Loucy (cell line): Measurements from ENCODE around the gene CLK4.

ENCODE experiments used
- H2AFZ ChIP-seq: fragments of 200-600 bp; sonication (generic); 2 replicates; pipeline ENCODE4 v1.6.0; 2016; ENCODE audit warnings: antibody characterized with exemption, mild to moderate bottlenecking, low read length, moderate library complexity
- H3F3A ChIP-seq: fragments of 200-600 bp; 2 replicates; pipeline ENCODE4 v1.6.0; 2016; ENCODE audit warnings: antibody characterized with exemption, low read depth, mild to moderate bottlenecking
- H3K27me3 ChIP-seq: fragments of 200-600 bp; sonication (generic); 2 replicates; pipeline ENCODE4 v1.6.1; 2014; ENCODE audit warnings: low read length, mild to moderate bottlenecking; ENCODE audit not compliant: insufficient read depth, poor library complexity, severe bottlenecking
- H3K36me3 ChIP-seq: fragments of 200-600 bp; sonication (generic); 2 replicates; pipeline ENCODE4 v1.6.1; 2016; ENCODE audit warnings: low read length; ENCODE audit not compliant: insufficient read depth
- H3K4me1 ChIP-seq: fragments of 200-600 bp; sonication (generic); 2 replicates; pipeline ENCODE4 v1.5.1; 2014; ENCODE audit warnings: low read length, mild to moderate bottlenecking; ENCODE audit not compliant: insufficient read depth, poor library complexity, severe bottlenecking
- H3K4me2 ChIP-seq: fragments of 200-600 bp; sonication (generic); 2 replicates; pipeline ENCODE4 v1.6.0; 2014; ENCODE audit warnings: antibody characterized with exemption, low read length, low read depth, mild to moderate bottlenecking; ENCODE audit not compliant: poor library complexity, severe bottlenecking
- H3K4me3 ChIP-seq: fragments of 200-600 bp; sonication (generic); 2 replicates; pipeline ENCODE4 v1.5.1; 2014; ENCODE audit warnings: low read length, mild to moderate bottlenecking, mixed read lengths; ENCODE audit not compliant: poor library complexity, severe bottlenecking
- H3K79me2 ChIP-seq: fragments of 200-600 bp; sonication (generic); 2 replicates; pipeline ENCODE4 v1.6.1; 2014; ENCODE audit warnings: low read length; ENCODE audit not compliant: insufficient read depth
- H3K9ac ChIP-seq: fragments of 200-600 bp; sonication (generic); 2 replicates; pipeline ENCODE4 v1.6.0; 2014; ENCODE audit warnings: mild to moderate bottlenecking, low read depth, low read length, moderate library complexity; ENCODE audit not compliant: poor library complexity, severe bottlenecking
- H3K9me2 ChIP-seq: fragments of 200-600 bp; sonication (generic); replicated peaks from 2 replicates; pipeline ENCODE4 v1.6.1; 2016; ENCODE audit warnings: low read depth, low read length, mixed read lengths
- H3K9me3 ChIP-seq: fragments of 200-600 bp; sonication (generic); 2 replicates; pipeline ENCODE4 v1.6.1; 2014; ENCODE audit warnings: mild to moderate bottlenecking, antibody characterized with exemption, low read length, low read depth; ENCODE audit not compliant: insufficient read depth
- H4K20me1 ChIP-seq: fragments of 200-600 bp; sonication (generic); 2 replicates; pipeline ENCODE4 v1.6.0; 2014; ENCODE audit warnings: antibody characterized with exemption, low read length, mild to moderate bottlenecking; ENCODE audit not compliant: insufficient read depth, poor library complexity, severe bottlenecking
- CTCF ChIP-seq: fragments of 200-600 bp; sonication (generic); conservative IDR thresholded peaks from 2 replicates; pipeline ENCODE4 v1.5.1; 2014; ENCODE audit warnings: mild to moderate bottlenecking, antibody characterized with exemption, low read length
- EZH2phosphoT487 ChIP-seq: fragments of 200-600 bp; IDR thresholded peaks from 2 replicates; pipeline ENCODE4 v1.6.1; 2018; ENCODE audit warnings: antibody characterized with exemption, mild to moderate bottlenecking, moderate library complexity, borderline replicate concordance

Gene CLK4

GRCh38 chr5:178670351-178670885 is 43.6 kb upstream of the CLK4 start:
- no peaks in the 10 kb centered on the region for H3F3A ChIP-seq
- H3K36me3 ChIP-seq, result no peaks in the 10 kb centered on the region
- H3K9ac ChIP-seq, result no peak overlapping the region
- no peaks in the 10 kb centered on the region for H4K20me1 ChIP-seq
- H2AFZ ChIP-seq, result no peak overlapping the region
- no peaks in the 10 kb centered on the region for H3K4me1 ChIP-seq
- H3K79me2 ChIP-seq, result no peaks in the 10 kb centered on the region
- TF ChIP-seq CTCF, result no peak
- no peak for TF ChIP-seq EZH2phosphoT487
- H3K27me3 ChIP-seq, result no peaks in the 10 kb centered on the region
- no peaks in the 10 kb centered on the region for H3K9me2 ChIP-seq
- H3K4me2 ChIP-seq, result no peak overlapping the region
- no peak overlapping the region for H3K4me3 ChIP-seq
- H3K9me3 ChIP-seq, result no peaks in the 10 kb centered on the region

- Histone ChIP-seq H3K27me3 (no peaks in the 10 kb centered on the region), H2AFZ (no peak overlapping the region), H3K4me1 (no peaks in the 10 kb centered on the region), H3K36me3 (no peaks in the 10 kb centered on the region), H3K79me2 (no peaks in the 10 kb centered on the region), H3K9ac (no peak overlapping the region), H3K4me3 (no peak overlapping the region), H3K9me3 (no peaks in the 10 kb centered on the region), H3K4me2 (no peak overlapping the region), H3K9me2 (no peaks in the 10 kb centered on the region), H3F3A (no peaks in the 10 kb centered on the region), H4K20me1 (no peaks in the 10 kb centered on the region)
- TF ChIP-seq EZH2phosphoT487 (no peak), CTCF (no peak)
Measured at GRCh38 chr5:178668579-178668978, 41.7 kb upstream of the CLK4 start.

GRCh38 chr5:178667688-178668087 is 40.8 kb upstream of the CLK4 start:
- H3K4me2 ChIP-seq, result no peak overlapping the region
- no peak overlapping the region for H3K4me3 ChIP-seq
- H2AFZ ChIP-seq, result no peak overlapping the region
- H3K79me2 ChIP-seq, result no peaks in the 10 kb centered on the region
- no peaks in the 10 kb centered on the region for H4K20me1 ChIP-seq
- no peaks in the 10 kb centered on the region for H3K4me1 ChIP-seq
- no peaks in the 10 kb centered on the region for H3K9me3 ChIP-seq
- no peaks in the 10 kb centered on the region for H3K36me3 ChIP-seq
- H3K9ac ChIP-seq, result no peak overlapping the region
- H3K9me2 ChIP-seq, result no peaks in the 10 kb centered on the region
- H3F3A ChIP-seq, result no peaks in the 10 kb centered on the region
- no peaks in the 10 kb centered on the region for H3K27me3 ChIP-seq
- TF ChIP-seq CTCF (no peak), EZH2phosphoT487 (no peak)
